Measurements from ENCODE around the gene MICAL1.

Gene MICAL1

DNA sequence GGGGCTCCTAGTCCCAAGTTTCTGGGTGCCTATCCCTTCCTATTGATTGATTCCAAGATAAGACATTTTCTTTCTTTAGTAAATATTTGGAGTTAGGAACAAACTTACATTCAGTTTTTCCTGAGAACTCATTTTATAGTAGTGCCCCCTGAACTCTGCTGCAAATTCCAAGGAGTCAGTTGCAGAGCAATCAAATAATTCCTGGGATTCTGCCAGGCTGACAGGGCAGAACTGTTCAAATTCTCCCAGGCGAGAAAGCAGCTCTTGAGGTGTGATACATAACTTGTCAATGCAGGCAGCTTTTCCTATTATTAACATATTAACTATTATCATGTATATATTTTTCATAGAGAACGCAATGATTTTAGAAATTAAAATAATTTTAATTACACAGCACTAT, 43.4 kb upstream of the MICAL1 start:
- TF ChIP-seq EZH2phosphoT487 (IDR thresholded peaks at IDR 0.05; ENCODE audit: low read length) (no peak), CTCF (IDR thresholded peaks at IDR 0.05; ENCODE audit: low read length) (no peak), EZH2 (optimal IDR thresholded peaks at IDR 0.05; ENCODE audit: low read depth, low read length) (no peak)
- Histone ChIP-seq H3K79me2 (ENCODE audit: low read length) (no peaks in the 10 kb centered on the region), H3K4me3 (ENCODE audit: low read length) (no peak overlapping the region), H3K36me3 (replicated peaks; ENCODE audit: insufficient read depth, low read length) (no peaks in the 10 kb centered on the region), H3K4me2 (ENCODE audit: low read depth, low read length) (no peak overlapping the region), H3K4me1 (ENCODE audit: low read length) (no peaks in the 10 kb centered on the region), H3K27me3 (replicated peaks; ENCODE audit: insufficient read depth, low read length) (no peaks in the 10 kb centered on the region), H3K9me2 (replicated peaks; ENCODE audit: insufficient read depth, low read length) (no peaks in the 10 kb centered on the region), H3K9ac (ENCODE audit: low read length) (no peak overlapping the region), H2AFZ (ENCODE audit: low read length) (no peak overlapping the region), H3F3A (ENCODE audit: insufficient read depth, low read length) (no peaks in the 10 kb centered on the region), H3K9me3 (replicated peaks; ENCODE audit: insufficient read depth, low read length) (no peaks in the 10 kb centered on the region), H4K20me1 (ENCODE audit: insufficient read depth, low read length) (no peaks in the 10 kb centered on the region), H3K27ac (ENCODE audit: low read length) (no peak overlapping the region)
- DNase-seq = no peak

GRCh38 chr6:109498052-109498451, 42.5 kb upstream of the MICAL1 start:
- H2AFZ ChIP-seq (ENCODE audit: low read length) = no peak overlapping the region

GRCh38 chr6:109496036-109496772, 40.6 kb upstream of the MICAL1 start:
- Histone ChIP-seq H3K9me3 (replicated peaks; ENCODE audit: insufficient read depth, low read length) (no peaks in the 10 kb centered on the region), H2AFZ (ENCODE audit: low read length) (no peak overlapping the region), H3K9ac (ENCODE audit: low read length) (no peak overlapping the region), H3K4me3 (ENCODE audit: low read length) (no peak overlapping the region), H3K9me2 (replicated peaks; ENCODE audit: insufficient read depth, low read length) (no peaks in the 10 kb centered on the region), H3K36me3 (replicated peaks; ENCODE audit: insufficient read depth, low read length) (no peaks in the 10 kb centered on the region), H3K27ac (ENCODE audit: low read length) (no peak overlapping the region), H3F3A (ENCODE audit: insufficient read depth, low read length) (no peaks in the 10 kb centered on the region), H4K20me1 (ENCODE audit: insufficient read depth, low read length) (no peaks in the 10 kb centered on the region), H3K79me2 (ENCODE audit: low read length) (no peaks in the 10 kb centered on the region), H3K4me1 (ENCODE audit: low read length) (peaks cover 10% of the 10 kb centered on the region), H3K4me2 (ENCODE audit: low read depth, low read length) (no peak overlapping the region), H3K27me3 (replicated peaks; ENCODE audit: insufficient read depth, low read length) (no peaks in the 10 kb centered on the region)
- TF ChIP-seq EZH2phosphoT487 (IDR thresholded peaks at IDR 0.05; ENCODE audit: low read length) = no peak
- no peak for TF ChIP-seq EZH2 (optimal IDR thresholded peaks at IDR 0.05; ENCODE audit: low read depth, low read length)
- TF ChIP-seq CTCF (IDR thresholded peaks at IDR 0.05; ENCODE audit: low read length) = no peak
- no peak for DNase-seq

More at GRCh38 chr6:109498052-109498451, 42.5 kb upstream of the MICAL1 start:
- H3K4me2 ChIP-seq (ENCODE audit: low read depth, low read length) = no peak overlapping the region
- no peaks in the 10 kb centered on the region for H3K36me3 ChIP-seq (replicated peaks; ENCODE audit: insufficient read depth, low read length)
- H3K9me2 ChIP-seq (replicated peaks; ENCODE audit: insufficient read depth, low read length) = no peaks in the 10 kb centered on the region
- H3K9me3 ChIP-seq (replicated peaks; ENCODE audit: insufficient read depth, low read length) = no peaks in the 10 kb centered on the region
- H3F3A ChIP-seq (ENCODE audit: insufficient read depth, low read length) = no peaks in the 10 kb centered on the region
- no peaks in the 10 kb centered on the region for H3K79me2 ChIP-seq (ENCODE audit: low read length)
- no peaks in the 10 kb centered on the region for H3K4me1 ChIP-seq (ENCODE audit: low read length)
- DNase-seq = no peak
- no peak overlapping the region for H3K4me3 ChIP-seq (ENCODE audit: low read length)
- H3K9ac ChIP-seq (ENCODE audit: low read length) = no peak overlapping the region
- H3K27me3 ChIP-seq (replicated peaks; ENCODE audit: insufficient read depth, low read length) = no peaks in the 10 kb centered on the region
- H4K20me1 ChIP-seq (ENCODE audit: insufficient read depth, low read length) = no peaks in the 10 kb centered on the region
- TF ChIP-seq EZH2 (optimal IDR thresholded peaks at IDR 0.05; ENCODE audit: low read depth, low read length) (no peak), CTCF (IDR thresholded peaks at IDR 0.05; ENCODE audit: low read length) (no peak), EZH2phosphoT487 (IDR thresholded peaks at IDR 0.05; ENCODE audit: low read length) (no peak)
- H3K27ac ChIP-seq (ENCODE audit: low read length) = no peak overlapping the region

Measured in MM.1S (cell line).